ENCODE measurements around the gene TOR4A. TPM values are rescaled to one million over a fixed set of nuclear protein-coding genes. Genes with fewer than 3 reads are reported as not detected.

TOR4A gene
- polyA plus RNA-seq, 2 of the 4 experiments (the other 2 are of a cell fraction), result 9.8 to 18.6 TPM

DNA sequence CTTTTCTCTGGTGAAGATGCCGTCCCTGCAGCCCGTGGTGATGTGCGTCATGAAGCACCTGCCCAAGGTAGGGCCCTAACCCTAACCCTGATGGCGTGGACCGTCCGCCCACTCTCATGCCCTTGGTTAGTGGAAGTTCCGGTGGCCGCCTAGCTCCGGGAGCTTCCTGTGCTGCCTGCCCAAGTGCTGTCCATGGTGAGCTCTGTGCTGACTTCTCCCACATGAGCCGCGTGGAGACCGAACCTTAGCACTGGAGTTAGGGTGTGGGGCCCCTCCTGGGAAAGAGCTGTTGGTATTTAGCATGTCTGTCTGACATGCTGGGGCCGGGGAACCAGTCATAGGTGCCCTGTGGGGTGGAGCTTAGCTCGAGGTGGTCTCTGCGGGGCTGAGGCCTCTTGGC is 21.2 kb upstream of the TOR4A start:
- Histone ChIP-seq H3K27ac (peak overlapping the region; percentile 90 to 98; a peak in 4 of 6 replicates), H3K9me3 (no peaks in the 10 kb centered on the region), H3K4me1 (peaks cover 20% of the 10 kb centered on the region), H3K4me3 (peak overlapping the region; percentile 93), H3K4me2 (peak overlapping the region; percentile 100)
- POLR2A ChIA-PET, result interaction anchor here (0.8 to 4.7 kb wide), 5 partner anchors 11 to 127 kb away, joined by 3 to 97 read pairs (median 3); partner anchors contain the start of gene TUBB4B
- WGBS (ENCODE audit: missing lambda C conversion rate), result 89% methylated on average over 14 of the region's 15 CpGs
- DNase-seq (ENCODE audit: low read depth in 1 of 2, low spot score in 1 of 2) (no peak), FAIRE-seq (no peak), ATAC-seq (no peak)
- CTCF ChIA-PET, result interaction anchor here (0.6 to 17.1 kb wide), 7 partner anchors 10 to 137 kb away, joined by 3 to 236 read pairs (median 4); partner anchors contain the start of genes NRARP, TOR4A and TUBB4B
- TF ChIP-seq, protein P1, sequence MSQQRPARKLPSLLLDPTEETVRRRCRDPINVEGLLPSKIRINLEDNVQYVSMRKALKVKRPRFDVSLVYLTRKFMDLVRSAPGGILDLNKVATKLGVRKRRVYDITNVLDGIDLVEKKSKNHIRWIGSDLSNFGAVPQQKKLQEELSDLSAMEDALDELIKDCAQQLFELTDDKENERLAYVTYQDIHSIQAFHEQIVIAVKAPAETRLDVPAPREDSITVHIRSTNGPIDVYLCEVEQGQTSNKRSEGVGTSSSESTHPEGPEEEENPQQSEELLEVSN (IDR thresholded peaks at IDR 0.05; ENCODE audit: borderline replicate concordance, low read depth), result no peak
- TF ChIP-seq, protein P2, sequence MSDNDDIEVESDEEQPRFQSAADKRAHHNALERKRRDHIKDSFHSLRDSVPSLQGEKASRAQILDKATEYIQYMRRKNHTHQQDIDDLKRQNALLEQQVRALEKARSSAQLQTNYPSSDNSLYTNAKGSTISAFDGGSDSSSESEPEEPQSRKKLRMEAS (IDR thresholded peaks at IDR 0.05), result no peak
- TF ChIP-seq ZFP36 (IDR thresholded peaks at IDR 0.05; ENCODE audit: borderline replicate concordance, partially characterized antibody) (no peak), MYC (IDR thresholded peaks at IDR 0.05; ENCODE audit: borderline replicate concordance, low read length) (no peak), NR3C1 (IDR thresholded peaks at IDR 0.05) (no peak), KDM1A (IDR thresholded peaks at IDR 0.05; ENCODE audit: low read depth) (no peak)
- TF ChIP-seq, protein P3, sequence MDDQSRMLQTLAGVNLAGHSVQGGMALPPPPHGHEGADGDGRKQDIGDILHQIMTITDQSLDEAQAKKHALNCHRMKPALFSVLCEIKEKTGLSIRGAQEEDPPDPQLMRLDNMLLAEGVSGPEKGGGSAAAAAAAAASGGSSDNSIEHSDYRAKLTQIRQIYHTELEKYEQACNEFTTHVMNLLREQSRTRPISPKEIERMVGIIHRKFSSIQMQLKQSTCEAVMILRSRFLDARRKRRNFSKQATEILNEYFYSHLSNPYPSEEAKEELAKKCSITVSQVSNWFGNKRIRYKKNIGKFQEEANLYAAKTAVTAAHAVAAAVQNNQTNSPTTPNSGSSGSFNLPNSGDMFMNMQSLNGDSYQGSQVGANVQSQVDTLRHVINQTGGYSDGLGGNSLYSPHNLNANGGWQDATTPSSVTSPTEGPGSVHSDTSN (IDR thresholded peaks at IDR 0.05), result no peak

DNA sequence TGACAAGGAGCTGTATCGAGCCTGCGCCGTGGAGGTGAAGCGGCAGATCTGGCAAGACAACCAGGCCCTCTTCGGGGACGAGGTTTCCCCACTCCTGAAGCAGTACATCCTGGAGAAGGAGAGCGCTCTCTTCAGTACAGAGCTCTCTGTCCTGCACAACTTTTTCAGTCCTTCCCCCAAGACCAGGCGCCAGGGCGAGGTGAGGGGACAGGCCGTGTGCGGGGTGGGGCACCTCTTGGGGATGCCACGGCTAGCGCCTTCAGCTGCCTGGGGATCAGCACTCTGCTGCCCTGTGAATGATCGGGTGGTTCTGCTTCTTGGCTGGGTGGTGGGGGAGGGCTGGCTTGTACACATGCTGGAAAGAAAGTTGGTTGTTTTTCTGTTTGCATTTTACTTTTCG is 20.7 kb upstream of the TOR4A start:
- TF ChIP-seq, protein P4, sequence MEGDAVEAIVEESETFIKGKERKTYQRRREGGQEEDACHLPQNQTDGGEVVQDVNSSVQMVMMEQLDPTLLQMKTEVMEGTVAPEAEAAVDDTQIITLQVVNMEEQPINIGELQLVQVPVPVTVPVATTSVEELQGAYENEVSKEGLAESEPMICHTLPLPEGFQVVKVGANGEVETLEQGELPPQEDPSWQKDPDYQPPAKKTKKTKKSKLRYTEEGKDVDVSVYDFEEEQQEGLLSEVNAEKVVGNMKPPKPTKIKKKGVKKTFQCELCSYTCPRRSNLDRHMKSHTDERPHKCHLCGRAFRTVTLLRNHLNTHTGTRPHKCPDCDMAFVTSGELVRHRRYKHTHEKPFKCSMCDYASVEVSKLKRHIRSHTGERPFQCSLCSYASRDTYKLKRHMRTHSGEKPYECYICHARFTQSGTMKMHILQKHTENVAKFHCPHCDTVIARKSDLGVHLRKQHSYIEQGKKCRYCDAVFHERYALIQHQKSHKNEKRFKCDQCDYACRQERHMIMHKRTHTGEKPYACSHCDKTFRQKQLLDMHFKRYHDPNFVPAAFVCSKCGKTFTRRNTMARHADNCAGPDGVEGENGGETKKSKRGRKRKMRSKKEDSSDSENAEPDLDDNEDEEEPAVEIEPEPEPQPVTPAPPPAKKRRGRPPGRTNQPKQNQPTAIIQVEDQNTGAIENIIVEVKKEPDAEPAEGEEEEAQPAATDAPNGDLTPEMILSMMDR (IDR thresholded peaks at IDR 0.05), result no peak
- TF ChIP-seq, protein P5, sequence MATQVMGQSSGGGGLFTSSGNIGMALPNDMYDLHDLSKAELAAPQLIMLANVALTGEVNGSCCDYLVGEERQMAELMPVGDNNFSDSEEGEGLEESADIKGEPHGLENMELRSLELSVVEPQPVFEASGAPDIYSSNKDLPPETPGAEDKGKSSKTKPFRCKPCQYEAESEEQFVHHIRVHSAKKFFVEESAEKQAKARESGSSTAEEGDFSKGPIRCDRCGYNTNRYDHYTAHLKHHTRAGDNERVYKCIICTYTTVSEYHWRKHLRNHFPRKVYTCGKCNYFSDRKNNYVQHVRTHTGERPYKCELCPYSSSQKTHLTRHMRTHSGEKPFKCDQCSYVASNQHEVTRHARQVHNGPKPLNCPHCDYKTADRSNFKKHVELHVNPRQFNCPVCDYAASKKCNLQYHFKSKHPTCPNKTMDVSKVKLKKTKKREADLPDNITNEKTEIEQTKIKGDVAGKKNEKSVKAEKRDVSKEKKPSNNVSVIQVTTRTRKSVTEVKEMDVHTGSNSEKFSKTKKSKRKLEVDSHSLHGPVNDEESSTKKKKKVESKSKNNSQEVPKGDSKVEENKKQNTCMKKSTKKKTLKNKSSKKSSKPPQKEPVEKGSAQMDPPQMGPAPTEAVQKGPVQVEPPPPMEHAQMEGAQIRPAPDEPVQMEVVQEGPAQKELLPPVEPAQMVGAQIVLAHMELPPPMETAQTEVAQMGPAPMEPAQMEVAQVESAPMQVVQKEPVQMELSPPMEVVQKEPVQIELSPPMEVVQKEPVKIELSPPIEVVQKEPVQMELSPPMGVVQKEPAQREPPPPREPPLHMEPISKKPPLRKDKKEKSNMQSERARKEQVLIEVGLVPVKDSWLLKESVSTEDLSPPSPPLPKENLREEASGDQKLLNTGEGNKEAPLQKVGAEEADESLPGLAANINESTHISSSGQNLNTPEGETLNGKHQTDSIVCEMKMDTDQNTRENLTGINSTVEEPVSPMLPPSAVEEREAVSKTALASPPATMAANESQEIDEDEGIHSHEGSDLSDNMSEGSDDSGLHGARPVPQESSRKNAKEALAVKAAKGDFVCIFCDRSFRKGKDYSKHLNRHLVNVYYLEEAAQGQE (IDR thresholded peaks at IDR 0.05), result no peak
- TF ChIP-seq, protein P1 (IDR thresholded peaks at IDR 0.05; ENCODE audit: borderline replicate concordance, low read depth), result no peak
- no peak for TF ChIP-seq RFX5 (IDR thresholded peaks at IDR 0.05)
- ATAC-seq (no peak), FAIRE-seq (no peak), DNase-seq (ENCODE audit: low read depth in 1 of 2, low spot score in 1 of 2) (no peak)
- WGBS (ENCODE audit: missing lambda C conversion rate), result 88% methylated on average over 13 of the region's 15 CpGs
- Histone ChIP-seq H3K27ac (no peak overlapping the region), H3K4me3 (no peak overlapping the region; the same call in 2 of the 3 replicates), H3K4me1 (peaks cover 20% of the 10 kb centered on the region), H3K4me2 (peak overlapping the region; percentile 100), H3K9me3 (no peaks in the 10 kb centered on the region)
- POLR2A ChIA-PET, result interaction anchor here (0.8 to 4.7 kb wide), 5 partner anchors 11 to 127 kb away, joined by 3 to 97 read pairs (median 3); partner anchors contain the start of gene TUBB4B
- CTCF ChIA-PET, result interaction anchor here (1.0 to 17.1 kb wide), 7 partner anchors 9 to 45 kb away, joined by 3 to 236 read pairs (median 4); partner anchors contain the start of genes NRARP, TOR4A and TUBB4B
